Measurements from ENCODE around the gene TSC2. TPM values are rescaled to one million over a fixed set of nuclear protein-coding genes. Genes with fewer than 3 reads are reported as not detected.

The TSC2 gene
- total RNA-seq, 1 donor from 2014 or later: 80.1 TPM

DNA sequence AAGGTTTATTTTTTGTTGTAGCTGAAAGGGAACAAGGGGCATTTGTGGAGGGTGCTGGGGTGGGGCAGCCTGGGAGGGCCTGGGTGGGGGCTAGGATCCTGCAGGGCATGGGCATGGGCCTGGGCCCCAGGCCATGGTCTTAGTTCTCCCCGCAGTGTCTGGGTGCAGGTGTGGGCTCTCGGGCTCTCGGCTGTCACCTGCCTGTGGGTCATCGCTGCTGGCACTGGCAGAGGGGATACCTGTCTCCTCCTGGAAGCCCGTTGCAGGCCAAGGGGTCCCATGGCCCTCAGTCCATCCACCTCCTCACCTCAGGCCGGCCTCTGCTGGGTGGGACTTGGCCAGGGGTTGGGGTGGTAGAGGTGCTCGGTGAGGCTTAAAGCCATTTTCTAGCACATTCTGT, 30.3 kb downstream of the TSC2 start:
- intact Hi-C loops (cut with micrococcal nuclease): loop anchor here (10.0 kb wide), 1 partner anchor 167 kb away; no protein-coding TSS in a partner anchor
- no peak for TF ChIP-seq CTCF (IDR thresholded peaks at IDR 0.05; ENCODE audit: borderline replicate concordance)
- Histone ChIP-seq H3K36me3 (peaks cover 82% of the 10 kb centered on the region), H3K27me3 (ENCODE audit: low read depth) (no peaks in the 10 kb centered on the region), H3K27ac (replicated peaks) (no peak overlapping the region), H3K4me3 (no peak overlapping the region), H3K9me3 (replicated peaks) (no peaks in the 10 kb centered on the region), H3K4me1 (peaks cover 25% of the 10 kb centered on the region)
- no peak for DNase-seq

- Histone ChIP-seq H3K27ac (replicated peaks) (no peak overlapping the region), H3K4me1 (peaks cover 31% of the 10 kb centered on the region), H3K27me3 (ENCODE audit: low read depth) (no peaks in the 10 kb centered on the region), H3K9me3 (replicated peaks) (no peaks in the 10 kb centered on the region), H3K4me3 (no peak overlapping the region), H3K36me3 (peaks cover 79% of the 10 kb centered on the region)
- intact Hi-C loops (cut with micrococcal nuclease): loop anchor here (10.0 kb wide), 1 partner anchor 166 kb away; no protein-coding TSS in a partner anchor
- no peak for TF ChIP-seq CTCF (IDR thresholded peaks at IDR 0.05; ENCODE audit: borderline replicate concordance)
- DNase-seq: no peak
These were observed 30.9 kb downstream of the TSC2 start for GRCh38 chr16:2078691-2079090.

GRCh38 chr16:2079311-2079800, 31.6 kb downstream of the TSC2 start:
- peaks cover 79% of the 10 kb centered on the region for H3K36me3 ChIP-seq
- TF ChIP-seq CTCF (IDR thresholded peaks at IDR 0.05; ENCODE audit: borderline replicate concordance): no peak
- no peak for DNase-seq

DNA sequence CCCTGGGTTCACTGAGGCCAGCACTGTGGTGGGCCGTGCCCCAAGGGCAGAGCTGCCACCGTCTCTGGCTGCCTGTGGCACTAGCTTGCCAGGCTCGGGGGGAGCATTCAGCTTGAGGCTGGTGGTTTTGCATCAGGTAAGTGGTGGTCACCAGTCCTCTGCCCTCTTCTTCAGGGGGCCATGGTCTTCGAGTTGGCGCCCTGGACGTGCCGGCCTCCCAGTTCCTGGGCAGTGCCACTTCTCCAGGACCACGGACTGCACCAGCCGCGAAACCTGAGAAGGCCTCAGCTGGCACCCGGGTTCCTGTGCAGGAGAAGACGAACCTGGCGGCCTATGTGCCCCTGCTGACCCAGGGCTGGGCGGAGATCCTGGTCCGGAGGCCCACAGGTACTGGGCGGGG, 32.2 kb downstream of the TSC2 start:
- intact Hi-C loops (cut with micrococcal nuclease): loop anchor here (10.0 kb wide), 1 partner anchor 165 kb away; no protein-coding TSS in a partner anchor
- Histone ChIP-seq H3K4me3 (no peak overlapping the region), H3K4me1 (peaks cover 35% of the 10 kb centered on the region), H3K27me3 (ENCODE audit: low read depth) (no peaks in the 10 kb centered on the region), H3K36me3 (peaks cover 79% of the 10 kb centered on the region), H3K9me3 (replicated peaks) (no peaks in the 10 kb centered on the region), H3K27ac (replicated peaks) (no peak overlapping the region)
- no peak for TF ChIP-seq CTCF (IDR thresholded peaks at IDR 0.05; ENCODE audit: borderline replicate concordance)
- no peak for DNase-seq

More at GRCh38 chr16:2079311-2079800, 31.6 kb downstream of the TSC2 start:
- Histone ChIP-seq H3K27ac (replicated peaks) (no peak overlapping the region), H3K9me3 (replicated peaks) (no peaks in the 10 kb centered on the region), H3K27me3 (ENCODE audit: low read depth) (no peaks in the 10 kb centered on the region), H3K4me3 (no peak overlapping the region), H3K4me1 (peaks cover 35% of the 10 kb centered on the region)
- intact Hi-C loops (cut with micrococcal nuclease): loop anchor here (10.0 kb wide), 1 partner anchor 165 kb away; no protein-coding TSS in a partner anchor

DNA sequence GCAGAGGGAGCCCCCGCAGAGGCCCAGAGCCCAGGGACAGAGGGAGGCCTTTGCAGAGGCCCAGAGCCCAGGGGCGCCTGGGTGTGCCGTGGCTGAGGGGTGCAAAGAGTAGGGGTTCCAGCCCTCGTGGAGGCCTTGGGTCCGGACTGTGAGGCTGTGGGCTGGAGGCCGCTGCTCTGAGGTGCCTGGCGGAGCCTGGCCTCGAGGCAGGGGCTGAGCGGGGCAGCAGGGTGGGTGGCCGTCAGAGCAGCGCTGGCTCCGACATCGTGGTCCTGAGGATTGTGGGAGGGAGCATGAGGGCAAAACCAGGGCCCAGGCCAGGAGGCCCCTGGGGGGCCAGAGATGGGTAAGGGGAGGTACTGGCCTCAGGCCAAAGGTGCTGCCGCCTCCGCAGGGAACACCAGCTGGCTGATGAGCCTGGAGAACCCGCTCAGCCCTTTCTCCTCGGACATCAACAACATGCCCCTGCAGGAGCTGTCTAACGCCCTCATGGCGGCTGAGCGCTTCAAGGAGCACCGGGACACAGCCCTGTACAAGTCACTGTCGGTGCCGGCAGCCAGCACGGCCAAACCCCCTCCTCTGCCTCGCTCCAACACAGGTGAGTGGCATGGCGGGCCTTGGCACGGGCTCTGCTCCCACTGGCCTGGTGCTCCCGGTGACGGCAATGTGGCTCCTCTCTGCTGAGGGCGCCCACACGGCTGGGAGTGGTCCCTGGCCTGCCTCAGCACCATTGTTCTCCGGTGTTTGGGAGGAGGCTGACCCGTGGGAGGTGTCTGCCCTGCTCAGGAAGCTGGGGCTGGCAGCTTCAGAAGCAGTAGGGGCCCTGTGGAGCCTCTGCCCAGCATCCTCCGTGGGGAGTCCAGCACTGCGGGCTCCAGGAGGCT, 33.7 kb downstream of the TSC2 start:
- peaks cover 81% of the 10 kb centered on the region for H3K36me3 ChIP-seq

More for the DNA sequence above, 33.7 kb downstream of the TSC2 start:
- Histone ChIP-seq H3K27me3 (ENCODE audit: low read depth) (no peaks in the 10 kb centered on the region), H3K27ac (replicated peaks) (peak overlapping the region; percentile 65), H3K9me3 (replicated peaks) (no peaks in the 10 kb centered on the region), H3K4me1 (peaks cover 35% of the 10 kb centered on the region), H3K4me3 (no peak overlapping the region)
- intact Hi-C loops (cut with micrococcal nuclease): no loop called here
- no peak for DNase-seq
- no peak for TF ChIP-seq CTCF (IDR thresholded peaks at IDR 0.05; ENCODE audit: borderline replicate concordance)

Measured in left ventricle myocardium inferior (tissue), 1 donor.